Activated CD4-positive, alpha-beta memory T cell treated with anti-CD3 and anti-CD28 coated beads for 36 hours (primary cell): ENCODE data around the gene IFNAR2. TPM values are rescaled to one million over a fixed set of nuclear protein-coding genes. Genes with fewer than 3 reads are reported as not detected.
"Not testable (repeated sequence)": the region's sequence is repeated elsewhere in the genome, so short reads cannot be mapped to it uniquely, and the experiment has no call there.

ENCODE experiments used
- CTCF ChIA-PET: fragments of 350-600 bp; sonication (Branson Sonifier 250); formaldehyde crosslinking; loops from one replicate; lab custom pipeline; 2021; ENCODE audit warnings: antibody characterized with exemption, inconsistent platforms; lab: Charles Lee
- POLR2A ChIA-PET: fragments of 350-600 bp; sonication (Branson Sonifier 250); formaldehyde crosslinking; loops from one replicate; lab custom pipeline; 2021; ENCODE audit warnings: antibody characterized with exemption; lab: Charles Lee
- DNase-seq: peaks from one replicate; pipeline ENCODE4 v3.0.0-alpha.2; 2020
- H3K27ac Mint-ChIP-seq: one replicate; pipeline ENCODE4 v1.8.0; 2021; ENCODE audit warnings: mixed read lengths
- H3K27me3 Mint-ChIP-seq: one replicate; pipeline ENCODE4 v1.8.0; 2021; ENCODE audit warnings: mixed read lengths
- H3K36me3 Mint-ChIP-seq: one replicate; pipeline ENCODE4 v1.8.0; 2021; ENCODE audit warnings: mixed read lengths
- H3K4me1 Mint-ChIP-seq: one replicate; pipeline ENCODE4 v1.8.0; 2021; ENCODE audit warnings: low read depth, mixed read lengths
- H3K4me3 Mint-ChIP-seq: one replicate; pipeline ENCODE4 v1.8.0; 2021; ENCODE audit warnings: mild to moderate bottlenecking, mixed read lengths
- H3K9me3 Mint-ChIP-seq: one replicate; pipeline ENCODE4 v1.8.0; 2021; ENCODE audit warnings: mixed read lengths
- intact Hi-C: fragments of 100-400 bp; cut with micrococcal nuclease; formaldehyde crosslinking; loops from one replicate; pipeline ENCODE4 v1.15.1; 2023
- total RNA-seq, 2 experiments: library from RNA; stranded (reverse); gene quantifications; one replicate each; pipeline ENCODE4 v1.2.3, GENCODE V29; 2021

The IFNAR2 gene
- total RNA-seq, 2 experiments from 2014 or later, result 29.9 to 30.1 TPM

DNA sequence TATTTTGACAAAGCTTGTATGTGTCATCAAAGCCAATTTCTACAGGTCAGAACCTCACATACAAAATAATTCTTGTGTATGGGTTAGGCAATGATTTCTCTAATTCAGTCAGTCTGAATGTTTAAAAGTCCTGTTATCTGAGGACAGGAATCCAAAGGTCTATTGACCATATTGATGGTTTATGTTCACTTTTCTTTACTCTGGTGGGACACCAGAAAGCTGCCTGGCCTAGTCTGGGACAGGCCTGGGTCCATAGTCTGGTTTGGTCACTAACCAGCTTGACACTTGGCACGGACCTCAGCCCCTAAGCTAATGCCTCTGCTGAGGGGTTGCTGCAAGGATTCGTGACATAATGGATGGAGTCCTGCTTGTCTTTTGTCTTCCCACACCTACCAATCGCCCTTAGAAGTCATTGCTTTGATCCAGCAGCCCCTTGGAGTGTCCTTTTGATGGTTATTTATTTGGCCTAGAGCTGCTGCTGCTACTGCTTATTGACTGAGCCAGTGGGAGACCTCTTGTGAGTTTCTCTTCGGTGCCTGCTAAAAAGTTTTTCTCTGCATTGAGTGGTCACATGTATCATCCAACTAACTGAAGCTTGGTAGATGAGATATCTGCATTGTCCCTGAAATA is 15.7 kb downstream of the IFNAR2 start:
- Mint-ChIP-seq H3K36me3 (peaks cover 63% of the 10 kb centered on the region), H3K9me3 (no peaks in the 10 kb centered on the region), H3K4me3 (no peak overlapping the region), H3K4me1 (peaks cover 79% of the 10 kb centered on the region), H3K27ac (peak overlapping the region; percentile 89), H3K27me3 (no peaks in the 10 kb centered on the region)
- ChIA-PET CTCF (interaction anchor here (1.3 kb wide), 1 partner anchor 23 kb away, joined by 3 read pairs; no protein-coding TSS in a partner anchor), POLR2A (no interaction called here)
- no peak for DNase-seq
- intact Hi-C loops, result no loop called here

DNA sequence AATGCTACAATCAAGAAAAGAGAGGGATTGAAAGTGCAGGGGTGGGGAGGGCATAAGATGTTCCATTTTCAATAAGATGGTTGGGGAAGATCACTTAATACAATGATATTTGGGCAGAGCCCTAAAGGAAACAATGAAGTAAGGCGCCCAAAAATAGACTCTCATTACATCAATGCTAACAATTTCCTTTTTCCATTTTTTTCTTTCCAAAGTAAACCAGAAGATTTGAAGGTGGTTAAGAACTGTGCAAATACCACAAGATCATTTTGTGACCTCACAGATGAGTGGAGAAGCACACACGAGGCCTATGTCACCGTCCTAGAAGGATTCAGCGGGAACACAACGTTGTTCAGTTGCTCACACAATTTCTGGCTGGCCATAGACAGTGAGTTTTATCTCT is 16.8 kb downstream of the IFNAR2 start:
- Mint-ChIP-seq H3K27ac (peak overlapping the region; percentile 67), H3K9me3 (no peaks in the 10 kb centered on the region), H3K36me3 (peaks cover 72% of the 10 kb centered on the region), H3K4me1 (peaks cover 73% of the 10 kb centered on the region), H3K27me3 (no peaks in the 10 kb centered on the region), H3K4me3 (no peak overlapping the region)
- DNase-seq, result no peak
- ChIA-PET POLR2A (no interaction called here), CTCF (interaction anchor here (1.1 kb wide), 1 partner anchor 16 kb away, joined by 3 read pairs; no protein-coding TSS in a partner anchor)
- intact Hi-C loops, result no loop called here

DNA sequence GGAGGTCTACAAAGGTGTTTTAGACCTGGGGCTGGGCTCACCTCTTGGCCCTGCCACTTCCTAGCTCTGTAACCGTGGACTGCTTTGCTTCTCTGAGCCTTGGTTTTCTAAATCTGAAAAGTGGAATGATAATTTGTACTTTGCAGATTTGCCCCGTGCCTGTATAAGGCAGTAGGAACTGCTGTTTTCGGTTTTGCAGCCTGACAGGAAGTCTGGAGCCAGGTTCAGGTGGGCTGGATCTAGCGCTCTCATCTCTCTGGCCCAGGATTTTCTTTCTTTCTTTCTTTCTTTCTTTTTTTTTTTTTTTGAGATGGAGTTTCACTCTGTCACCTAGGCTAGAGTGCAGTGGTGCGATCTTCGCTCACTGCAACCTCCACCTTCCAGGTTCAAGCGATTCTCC is 17.2 kb downstream of the IFNAR2 start:
- Mint-ChIP-seq H3K27me3 (no peaks in the 10 kb centered on the region), H3K36me3 (peaks cover 72% of the 10 kb centered on the region), H3K4me3 (no peak overlapping the region), H3K9me3 (no peaks in the 10 kb centered on the region), H3K27ac (peak overlapping the region; percentile 69), H3K4me1 (peaks cover 68% of the 10 kb centered on the region)
- ChIA-PET POLR2A (interaction anchor here (0.8 kb wide), 1 partner anchor 22 kb away, joined by 3 read pairs; no protein-coding TSS in a partner anchor), CTCF (interaction anchor here (1.1 kb wide), 1 partner anchor 16 kb away, joined by 3 read pairs; no protein-coding TSS in a partner anchor)
- DNase-seq, result no peak
- intact Hi-C loops, result no loop called here

DNA sequence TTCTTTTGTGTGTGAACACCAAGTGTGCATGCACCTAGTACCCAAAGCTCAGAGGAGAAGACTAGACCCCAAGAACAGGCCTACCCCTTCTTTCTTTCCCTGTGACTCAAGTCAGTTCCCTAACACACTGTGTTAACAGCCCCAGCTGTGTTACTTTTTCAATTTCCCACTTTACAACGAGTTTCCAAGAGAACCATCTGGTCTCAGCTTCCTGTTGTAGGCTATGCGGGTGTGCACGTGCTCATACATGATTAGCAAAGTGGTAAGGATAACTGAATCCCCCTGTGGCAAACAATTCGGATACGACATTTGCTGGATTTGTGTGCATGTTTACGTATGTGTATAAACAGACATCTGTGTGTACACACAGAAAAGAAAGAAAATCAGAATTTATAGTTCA is 17.9 kb downstream of the IFNAR2 start:
- CTCF ChIA-PET, result interaction anchor here (1.1 kb wide), 1 partner anchor 17 kb away, joined by 3 read pairs; no protein-coding TSS in a partner anchor
- POLR2A ChIA-PET, result interaction anchor here (0.8 kb wide), 1 partner anchor 21 kb away, joined by 3 read pairs; no protein-coding TSS in a partner anchor
- Mint-ChIP-seq H3K36me3 (peaks cover 76% of the 10 kb centered on the region), H3K4me1 (peaks cover 70% of the 10 kb centered on the region), H3K27ac (peak overlapping the region; percentile 69), H3K4me3 (no peak overlapping the region), H3K9me3 (no peaks in the 10 kb centered on the region), H3K27me3 (no peaks in the 10 kb centered on the region)
- DNase-seq, result no peak
- intact Hi-C loops, result no loop called here

DNA sequence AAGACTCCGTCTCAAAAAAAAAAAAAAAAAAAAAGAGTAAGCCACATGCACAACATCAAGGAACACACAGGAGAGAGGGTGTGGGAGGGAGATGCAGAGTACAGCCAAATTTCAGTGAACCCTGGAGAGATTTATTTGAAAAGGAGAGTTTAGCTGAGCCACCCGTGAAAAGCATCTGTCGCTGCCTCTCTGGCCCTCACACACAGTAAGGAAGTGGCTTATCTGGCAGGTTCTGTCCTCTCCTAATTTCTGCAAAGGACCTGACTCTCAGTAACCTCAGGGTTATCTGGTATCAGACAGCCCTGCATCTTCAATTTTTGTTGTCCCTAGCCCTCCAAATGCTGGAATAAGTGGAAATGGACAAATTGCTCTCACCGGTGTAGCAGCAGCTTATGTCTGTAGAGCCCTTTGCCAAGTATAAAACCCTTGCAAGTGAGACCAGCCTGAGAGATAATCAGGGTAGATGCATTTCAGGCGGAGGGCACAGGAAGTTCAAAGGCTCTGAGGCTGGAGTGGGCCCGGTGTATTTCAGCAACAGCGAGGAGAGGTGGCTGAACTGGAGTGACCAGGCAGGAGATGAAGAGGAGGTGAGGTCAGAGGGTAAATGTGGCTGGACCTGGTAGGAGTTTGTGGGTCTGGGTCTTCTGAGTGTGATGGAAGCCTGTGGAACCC is 19.7 kb downstream of the IFNAR2 start:
- H3K27ac Mint-ChIP-seq, result peak overlapping the region; percentile 42
- no peaks in the 10 kb centered on the region for H3K9me3 Mint-ChIP-seq
- CTCF ChIA-PET, result interaction anchor here (0.6 kb wide), 1 partner anchor 228 kb away, joined by 5 read pairs; no protein-coding TSS in a partner anchor
- no peak overlapping the region for H3K4me3 Mint-ChIP-seq
- intact Hi-C loops, result no loop called here
- DNase-seq, result no peak
- H3K4me1 Mint-ChIP-seq, result peaks cover 61% of the 10 kb centered on the region
- POLR2A ChIA-PET, result no interaction called here
- peaks cover 74% of the 10 kb centered on the region for H3K36me3 Mint-ChIP-seq
- no peaks in the 10 kb centered on the region for H3K27me3 Mint-ChIP-seq

DNA sequence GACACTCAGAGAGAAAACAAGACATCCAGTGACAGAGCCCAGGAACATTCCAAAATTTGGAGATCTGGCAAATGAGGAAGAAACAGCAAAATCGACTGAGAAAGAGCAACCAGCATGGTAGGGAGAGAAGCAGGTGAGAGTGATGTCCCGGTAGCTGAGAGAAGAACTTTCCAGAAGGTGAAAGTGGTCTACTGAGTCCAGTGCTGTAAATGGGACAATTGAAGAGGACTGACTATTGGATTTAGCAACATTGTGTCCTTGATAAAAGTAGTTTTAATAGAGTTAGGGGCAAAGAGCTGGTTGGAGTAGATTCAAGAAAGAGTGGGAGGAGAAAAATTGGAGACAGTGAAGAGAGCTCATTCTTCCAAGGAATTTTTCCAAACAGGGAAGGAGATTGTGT is 21.4 kb downstream of the IFNAR2 start:
- CTCF ChIA-PET, result interaction anchor here (1.1 to 1.4 kb wide), 2 partner anchors 51 to 54 kb away, joined by 4 to 5 read pairs; no protein-coding TSS in a partner anchor
- intact Hi-C loops, result no loop called here
- Mint-ChIP-seq H3K27ac (no peak overlapping the region), H3K27me3 (no peaks in the 10 kb centered on the region), H3K4me3 (no peak overlapping the region), H3K9me3 (no peaks in the 10 kb centered on the region), H3K4me1 (peaks cover 63% of the 10 kb centered on the region), H3K36me3 (peaks cover 65% of the 10 kb centered on the region)
- DNase-seq, result no peak
- POLR2A ChIA-PET, result no interaction called here

DNA sequence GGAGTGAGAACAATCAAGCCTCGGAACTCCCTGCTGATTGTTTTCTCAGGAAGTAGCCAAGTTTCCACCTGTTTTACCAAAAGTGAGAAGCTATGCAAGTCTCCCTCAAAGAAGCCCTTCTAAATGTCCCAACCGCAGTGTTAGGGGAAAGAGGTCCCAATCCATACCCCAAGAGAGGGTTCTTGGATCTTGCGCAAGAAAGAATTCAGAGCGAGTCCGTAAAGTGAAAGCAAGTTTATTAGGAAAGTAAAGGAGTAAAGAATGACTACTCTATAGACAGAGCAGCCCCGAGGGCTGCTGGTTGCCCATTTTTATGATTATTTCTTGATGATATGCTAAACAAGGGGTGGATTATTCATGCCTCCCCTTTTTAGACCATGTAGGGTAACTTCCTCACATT is 23.6 kb downstream of the IFNAR2 start:
- CTCF ChIA-PET, H3K4me3 Mint-ChIP-seq, DNase-seq, H3K27me3 Mint-ChIP-seq, intact Hi-C loops, H3K27ac Mint-ChIP-seq, POLR2A ChIA-PET, H3K9me3 Mint-ChIP-seq: not testable (repeated sequence)
- Mint-ChIP-seq H3K4me1 (peaks cover 57% of the 10 kb centered on the region), H3K36me3 (peaks cover 63% of the 10 kb centered on the region)

DNA sequence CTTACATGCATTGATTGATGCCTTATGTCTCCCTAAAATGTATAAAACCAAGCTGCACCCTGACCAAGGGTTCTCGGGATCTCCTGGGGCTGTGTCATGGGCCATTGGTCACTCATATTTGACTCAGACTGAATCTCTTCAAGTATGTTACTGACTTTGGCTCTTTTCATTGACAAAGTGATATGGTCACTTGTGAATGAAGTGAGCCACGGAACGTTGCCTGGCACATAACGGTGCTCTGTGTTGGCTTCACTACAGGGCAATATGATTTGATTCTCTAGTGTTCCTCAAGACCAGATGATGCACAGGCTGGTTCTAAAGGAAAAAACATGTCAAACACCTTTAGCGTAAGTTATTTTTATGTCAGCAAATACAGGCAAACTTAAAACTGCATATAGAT is 25.0 kb downstream of the IFNAR2 start:
- no peak overlapping the region for H3K27ac Mint-ChIP-seq
- ChIA-PET POLR2A (interaction anchor here (0.5 to 2.1 kb wide), 3 partner anchors 11 to 70 kb away, joined by 3 to 10 read pairs (median 4); partner anchors contain the start of gene IFNAR1), CTCF (interaction anchor here (1.4 kb wide), 1 partner anchor 13 kb away, joined by 4 read pairs; no protein-coding TSS in a partner anchor)
- no peak for DNase-seq
- intact Hi-C loops, result no loop called here
- no peaks in the 10 kb centered on the region for H3K27me3 Mint-ChIP-seq
- peaks cover 59% of the 10 kb centered on the region for H3K4me1 Mint-ChIP-seq
- peaks cover 62% of the 10 kb centered on the region for H3K36me3 Mint-ChIP-seq
- no peak overlapping the region for H3K4me3 Mint-ChIP-seq
- peaks cover 2% of the 10 kb centered on the region for H3K9me3 Mint-ChIP-seq

DNA sequence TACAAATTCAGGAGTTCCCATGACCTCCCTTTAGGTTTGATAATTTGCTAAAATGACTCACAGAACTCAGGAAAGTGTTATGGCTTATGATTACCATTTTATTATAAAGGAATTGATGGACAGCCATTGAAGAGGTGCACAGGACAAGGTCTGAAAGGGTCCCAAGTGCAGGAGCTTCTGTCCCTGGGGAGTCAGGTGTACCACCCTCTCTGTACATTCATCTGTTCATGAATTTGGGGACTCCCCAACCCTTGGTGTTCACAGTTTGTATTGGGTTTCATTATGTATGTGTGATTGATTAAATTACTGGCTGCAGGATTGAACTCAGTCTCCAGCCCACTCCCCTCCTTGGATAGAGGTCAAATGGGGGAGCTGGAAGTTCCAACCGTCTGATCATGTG is 25.7 kb downstream of the IFNAR2 start:
- Mint-ChIP-seq H3K4me1 (peaks cover 64% of the 10 kb centered on the region), H3K27ac (peak overlapping the region; percentile 71), H3K9me3 (peaks cover 2% of the 10 kb centered on the region), H3K4me3 (no peak overlapping the region), H3K36me3 (peaks cover 58% of the 10 kb centered on the region), H3K27me3 (no peaks in the 10 kb centered on the region)
- DNase-seq, result no peak
- intact Hi-C loops, result no loop called here
- CTCF ChIA-PET, result interaction anchor here (1.1 to 1.8 kb wide), 3 partner anchors 12 to 58 kb away, joined by 3 to 6 read pairs (median 4); no protein-coding TSS in a partner anchor
- POLR2A ChIA-PET, result interaction anchor here (0.5 to 2.1 kb wide), 5 partner anchors 12 to 28 kb away, joined by 3 to 10 read pairs (median 6); no protein-coding TSS in a partner anchor

DNA sequence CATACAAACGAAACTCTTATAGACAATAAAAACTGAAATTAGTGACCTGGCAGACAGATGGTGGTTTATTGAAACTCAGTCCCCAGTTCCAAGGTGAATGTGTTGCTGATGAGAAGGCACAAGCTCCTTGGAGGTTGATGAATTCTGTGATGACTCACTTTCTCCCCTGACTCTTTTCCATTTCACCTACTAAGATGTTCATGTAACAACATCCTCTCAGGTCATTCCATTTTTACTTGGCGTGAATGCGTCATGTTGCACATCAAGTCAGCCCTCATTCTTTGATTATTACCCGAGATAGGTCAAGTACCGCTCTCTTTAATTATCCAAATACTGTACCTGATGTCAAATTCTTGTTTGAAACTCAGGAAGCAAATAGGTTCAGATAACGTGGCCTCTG is 26.3 kb downstream of the IFNAR2 start:
- POLR2A ChIA-PET, result interaction anchor here (0.6 to 2.1 kb wide), 7 partner anchors 10 to 485 kb away, joined by 3 to 10 read pairs (median 5); partner anchors contain the start of genes IL10RB and PAXBP1
- CTCF ChIA-PET, result interaction anchor here (1.1 to 1.8 kb wide), 3 partner anchors 12 to 59 kb away, joined by 3 to 6 read pairs (median 4); no protein-coding TSS in a partner anchor
- peaks cover 65% of the 10 kb centered on the region for H3K4me1 Mint-ChIP-seq

DNA sequence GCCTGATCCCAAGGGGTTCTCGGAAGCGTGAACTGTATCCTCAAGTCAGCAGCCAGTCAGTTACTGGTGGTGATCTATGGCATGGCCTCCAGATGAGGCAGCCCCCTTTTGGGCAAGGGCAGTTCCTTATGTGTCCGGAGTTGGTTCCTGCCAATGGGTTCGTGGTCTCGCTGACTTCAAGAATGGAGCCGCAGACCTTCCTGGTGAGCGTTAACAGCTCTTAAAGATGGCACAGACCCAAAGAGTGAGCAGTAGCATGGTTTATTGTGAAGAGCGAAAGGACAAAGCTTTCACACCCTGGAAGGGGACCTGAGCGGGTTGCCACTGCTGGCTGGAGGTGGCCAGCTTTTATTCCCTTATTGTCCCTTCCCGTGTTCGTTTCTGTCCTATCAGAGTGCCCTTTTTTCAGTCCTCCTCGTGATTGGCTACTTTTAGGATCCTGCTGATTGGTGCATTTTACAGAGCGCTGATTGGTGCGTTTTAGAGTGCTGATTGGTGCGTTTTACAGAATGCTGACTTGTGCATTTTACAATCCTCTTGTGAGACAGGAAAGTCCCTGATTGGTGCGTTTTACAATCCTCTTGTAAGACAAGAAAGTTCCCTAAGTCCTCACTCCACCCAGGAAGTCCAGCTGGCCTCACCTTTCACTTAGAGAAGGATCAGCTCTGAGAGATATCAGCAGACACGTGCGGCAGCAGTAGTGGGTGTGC is 27.5 kb downstream of the IFNAR2 start:
- Mint-ChIP-seq H3K27me3 (no peaks in the 10 kb centered on the region), H3K36me3 (peaks cover 43% of the 10 kb centered on the region), H3K9me3 (peaks cover 2% of the 10 kb centered on the region), H3K27ac (peak overlapping the region; percentile 9), H3K4me3 (no peak overlapping the region), H3K4me1 (peaks cover 66% of the 10 kb centered on the region)
- intact Hi-C loops, result no loop called here
- ChIA-PET CTCF (interaction anchor here (1.1 to 1.8 kb wide), 2 partner anchors 60 to 104 kb away, joined by 4 to 6 read pairs; no protein-coding TSS in a partner anchor), POLR2A (interaction anchor here (1.1 to 2.1 kb wide), 2 partner anchors 16 to 18 kb away, joined by 3 to 10 read pairs; no protein-coding TSS in a partner anchor)
- no peak for DNase-seq

More for the DNA sequence above, 26.3 kb downstream of the IFNAR2 start:
- H3K9me3 Mint-ChIP-seq, result peaks cover 2% of the 10 kb centered on the region
- peaks cover 54% of the 10 kb centered on the region for H3K36me3 Mint-ChIP-seq
- no peaks in the 10 kb centered on the region for H3K27me3 Mint-ChIP-seq
- peak; percentile 49 for DNase-seq
- intact Hi-C loops, result loop anchor here (1.0 kb wide), 4 partner anchors 10 to 25 kb away; partner anchors contain the start of gene IL10RB
- H3K27ac Mint-ChIP-seq, result peak overlapping the region; percentile 71
- H3K4me3 Mint-ChIP-seq, result peak overlapping the region; percentile 8
